Measurements from ENCODE around the gene UROC1. TPM values are rescaled to one million over a fixed set of nuclear protein-coding genes. Genes with fewer than 3 reads are reported as not detected.

UROC1 gene
- total RNA-seq, 6 experiments from 2014 or later: not detected

GRCh38 chr3:126527006-126527405 is 9.4 kb upstream of the UROC1 start:
- Mint-ChIP-seq H3K9me3 (no peaks in the 10 kb centered on the region), H3K36me3 (ENCODE audit: low read depth) (no peaks in the 10 kb centered on the region), H3K4me1 (ENCODE audit: low read depth) (no peaks in the 10 kb centered on the region), H3K4me3 (no peak overlapping the region), H3K27me3 (ENCODE audit: insufficient read depth) (peaks cover 34% of the 10 kb centered on the region), H3K27ac (no peak overlapping the region)
- TF ChIP-seq, protein P1, sequence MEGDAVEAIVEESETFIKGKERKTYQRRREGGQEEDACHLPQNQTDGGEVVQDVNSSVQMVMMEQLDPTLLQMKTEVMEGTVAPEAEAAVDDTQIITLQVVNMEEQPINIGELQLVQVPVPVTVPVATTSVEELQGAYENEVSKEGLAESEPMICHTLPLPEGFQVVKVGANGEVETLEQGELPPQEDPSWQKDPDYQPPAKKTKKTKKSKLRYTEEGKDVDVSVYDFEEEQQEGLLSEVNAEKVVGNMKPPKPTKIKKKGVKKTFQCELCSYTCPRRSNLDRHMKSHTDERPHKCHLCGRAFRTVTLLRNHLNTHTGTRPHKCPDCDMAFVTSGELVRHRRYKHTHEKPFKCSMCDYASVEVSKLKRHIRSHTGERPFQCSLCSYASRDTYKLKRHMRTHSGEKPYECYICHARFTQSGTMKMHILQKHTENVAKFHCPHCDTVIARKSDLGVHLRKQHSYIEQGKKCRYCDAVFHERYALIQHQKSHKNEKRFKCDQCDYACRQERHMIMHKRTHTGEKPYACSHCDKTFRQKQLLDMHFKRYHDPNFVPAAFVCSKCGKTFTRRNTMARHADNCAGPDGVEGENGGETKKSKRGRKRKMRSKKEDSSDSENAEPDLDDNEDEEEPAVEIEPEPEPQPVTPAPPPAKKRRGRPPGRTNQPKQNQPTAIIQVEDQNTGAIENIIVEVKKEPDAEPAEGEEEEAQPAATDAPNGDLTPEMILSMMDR (IDR thresholded peaks at IDR 0.05): no peak
- DNase-seq: no peak

GRCh38 chr3:126526668-126527005 is 9.1 kb upstream of the UROC1 start:
- Mint-ChIP-seq H3K36me3 (ENCODE audit: low read depth) (no peaks in the 10 kb centered on the region), H3K4me1 (ENCODE audit: low read depth) (no peaks in the 10 kb centered on the region), H3K9me3 (no peaks in the 10 kb centered on the region), H3K27ac (no peak overlapping the region), H3K27me3 (ENCODE audit: insufficient read depth) (peaks cover 31% of the 10 kb centered on the region), H3K4me3 (no peak overlapping the region)
- no peak for DNase-seq
- TF ChIP-seq, protein P1 (IDR thresholded peaks at IDR 0.05): no peak

- Mint-ChIP-seq H3K36me3 (ENCODE audit: low read depth) (no peaks in the 10 kb centered on the region), H3K4me1 (ENCODE audit: low read depth) (no peaks in the 10 kb centered on the region), H3K4me3 (no peak overlapping the region), H3K9me3 (no peaks in the 10 kb centered on the region), H3K27me3 (ENCODE audit: insufficient read depth) (peaks cover 31% of the 10 kb centered on the region), H3K27ac (no peak overlapping the region)
- DNase-seq: no peak
- TF ChIP-seq, protein P1 (IDR thresholded peaks at IDR 0.05): no peak
These were observed 8.5 kb upstream of the UROC1 start for GRCh38 chr3:126525853-126526667.

DNA sequence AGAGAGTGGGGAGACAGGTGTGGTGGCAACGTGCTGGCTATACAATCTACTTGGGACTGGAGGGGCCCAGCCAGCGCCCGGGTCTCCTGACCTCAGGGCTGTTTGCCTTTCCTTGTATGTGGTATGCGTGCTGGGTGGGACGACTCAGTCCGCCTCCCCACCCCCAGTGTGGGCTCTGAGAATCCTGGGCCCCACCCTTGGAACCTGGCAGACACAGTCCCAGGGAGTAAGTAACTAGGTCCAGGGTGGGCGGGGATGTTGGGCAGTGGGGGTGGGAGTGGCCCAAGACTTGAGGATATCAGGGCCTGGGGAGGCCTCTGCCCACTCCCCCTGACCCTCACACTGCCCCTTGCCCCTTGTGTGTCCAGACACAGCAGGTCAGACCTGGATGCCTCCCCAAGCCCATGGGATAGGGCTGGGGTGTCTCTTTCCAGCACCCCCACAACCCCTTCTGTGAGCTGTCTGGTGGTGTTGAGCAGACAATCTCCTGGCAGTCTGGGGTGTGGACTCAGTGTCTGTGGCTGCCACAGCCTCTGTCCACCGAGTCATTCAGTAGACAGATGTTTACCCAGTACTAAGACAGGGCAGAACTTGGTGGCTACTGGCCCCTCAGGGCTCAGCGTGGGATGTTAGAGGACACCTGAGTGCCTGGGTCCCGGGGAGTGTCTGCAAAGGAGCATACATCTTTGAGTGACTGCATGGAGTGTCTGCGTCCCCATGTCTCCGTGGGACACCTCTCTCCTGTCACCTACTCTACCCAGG is 7.7 kb upstream of the UROC1 start:
- H3K27me3 Mint-ChIP-seq (ENCODE audit: insufficient read depth): peaks cover 31% of the 10 kb centered on the region
- TF ChIP-seq, protein P1 (IDR thresholded peaks at IDR 0.05): no peak
- no peak overlapping the region for H3K27ac Mint-ChIP-seq
- DNase-seq: no peak
- H3K36me3 Mint-ChIP-seq (ENCODE audit: low read depth): no peaks in the 10 kb centered on the region
- H3K9me3 Mint-ChIP-seq: no peaks in the 10 kb centered on the region
- no peaks in the 10 kb centered on the region for H3K4me1 Mint-ChIP-seq (ENCODE audit: low read depth)
- H3K4me3 Mint-ChIP-seq: no peak overlapping the region

GRCh38 chr3:126524429-126524988 is 6.9 kb upstream of the UROC1 start:
- Mint-ChIP-seq H3K27ac (no peak overlapping the region), H3K4me3 (no peak overlapping the region), H3K4me1 (ENCODE audit: low read depth) (no peaks in the 10 kb centered on the region), H3K27me3 (ENCODE audit: insufficient read depth) (peaks cover 34% of the 10 kb centered on the region), H3K36me3 (ENCODE audit: low read depth) (no peaks in the 10 kb centered on the region), H3K9me3 (no peaks in the 10 kb centered on the region)
- DNase-seq: no peak
- TF ChIP-seq, protein P1 (IDR thresholded peaks at IDR 0.05): no peak

Measured in HFFc6 (cell line).